Neuron (in vitro differentiated cells): ENCODE data around the gene FHL3.
"Not testable (repeated sequence)": the region's sequence is repeated elsewhere in the genome, so short reads cannot be mapped to it uniquely, and the experiment has no call there.

Experiments used
- H2AFZ ChIP-seq: one replicate; pipeline ENCODE4 v1.6.1; 2013; ENCODE audit warnings: low read depth, mild to moderate bottlenecking, inconsistent platforms, low read length, moderate library complexity
- H3K27me3 ChIP-seq: one replicate; pipeline ENCODE4 v1.6.1; 2013; ENCODE audit warnings: low read length; ENCODE audit not compliant: insufficient read depth
- H3K36me3 ChIP-seq: one replicate; pipeline ENCODE4 v1.6.1; 2013; ENCODE audit warnings: low read length; ENCODE audit not compliant: insufficient read depth
- H3K4me1 ChIP-seq: one replicate; pipeline ENCODE4 v1.6.1; 2013; ENCODE audit warnings: low read length; ENCODE audit not compliant: insufficient read depth
- H3K4me3 ChIP-seq: 2 replicates; pipeline ENCODE4 v1.5.1; 2013; ENCODE audit warnings: mild to moderate bottlenecking, low read length, moderate library complexity
- H3K9me3 ChIP-seq: one replicate; pipeline ENCODE4 v1.6.1; 2013; ENCODE audit warnings: low read length

FHL3 gene

GRCh38 chr1:37999430-38000232 lies 5.7 kb downstream of the FHL3 start:
- Histone ChIP-seq H3K4me3 (no peak overlapping the region), H2AFZ (no peak overlapping the region), H3K36me3 (no peaks in the 10 kb centered on the region), H3K4me1 (peaks cover 30% of the 10 kb centered on the region), H3K27me3 (no peaks in the 10 kb centered on the region), H3K9me3 (no peaks in the 10 kb centered on the region)

GRCh38 chr1:37998913-37999429 lies 6.3 kb downstream of the FHL3 start:
- Histone ChIP-seq H3K4me3 (no peak overlapping the region), H3K27me3 (no peaks in the 10 kb centered on the region), H3K36me3 (no peaks in the 10 kb centered on the region), H2AFZ (no peak overlapping the region), H3K9me3 (no peaks in the 10 kb centered on the region), H3K4me1 (peaks cover 24% of the 10 kb centered on the region)

GRCh38 chr1:37998089-37998808 lies 7.1 kb downstream of the FHL3 start:
- Histone ChIP-seq H3K4me1 (peaks cover 22% of the 10 kb centered on the region), H3K36me3 (no peaks in the 10 kb centered on the region), H3K4me3 (no peak overlapping the region), H3K27me3 (no peaks in the 10 kb centered on the region), H2AFZ (no peak overlapping the region), H3K9me3 (no peaks in the 10 kb centered on the region)

GRCh38 chr1:37997256-37998088 lies 7.8 kb downstream of the FHL3 start:
- H3K9me3 ChIP-seq, result no peaks in the 10 kb centered on the region
- H3K27me3 ChIP-seq, result no peaks in the 10 kb centered on the region
- H3K4me3 ChIP-seq, result no peak overlapping the region
- no peak overlapping the region for H2AFZ ChIP-seq
- peaks cover 22% of the 10 kb centered on the region for H3K4me1 ChIP-seq
- no peaks in the 10 kb centered on the region for H3K36me3 ChIP-seq

GRCh38 chr1:37995751-37996345 lies 9.5 kb downstream of the FHL3 start:
- Histone ChIP-seq H3K9me3 (no peaks in the 10 kb centered on the region), H3K36me3 (no peaks in the 10 kb centered on the region), H3K27me3 (no peaks in the 10 kb centered on the region), H2AFZ (no peak overlapping the region), H3K4me3 (no peak overlapping the region), H3K4me1 (peaks cover 18% of the 10 kb centered on the region)

GRCh38 chr1:37994886-37995566 lies 10.3 kb downstream of the FHL3 start:
- no peaks in the 10 kb centered on the region for H3K27me3 ChIP-seq
- H3K36me3 ChIP-seq, result no peaks in the 10 kb centered on the region

GRCh38 chr1:37989361-37989930 lies 15.9 kb downstream of the FHL3 start:
- Histone ChIP-seq H3K36me3 (peaks cover 29% of the 10 kb centered on the region), H3K4me1 (peaks cover 10% of the 10 kb centered on the region), H3K9me3 (no peaks in the 10 kb centered on the region), H3K27me3 (no peaks in the 10 kb centered on the region), H3K4me3 (peak overlapping the region; percentile 88), H2AFZ (peak overlapping the region; percentile 8)

More at GRCh38 chr1:37994886-37995566, 10.3 kb downstream of the FHL3 start:
- peaks cover 14% of the 10 kb centered on the region for H3K4me1 ChIP-seq
- no peaks in the 10 kb centered on the region for H3K9me3 ChIP-seq
- H3K4me3 ChIP-seq, result no peak overlapping the region
- no peak overlapping the region for H2AFZ ChIP-seq

GRCh38 chr1:37987679-37988078 lies 17.6 kb downstream of the FHL3 start:
- Histone ChIP-seq H3K36me3 (peaks cover 42% of the 10 kb centered on the region), H3K4me3 (no peak overlapping the region), H3K27me3 (no peaks in the 10 kb centered on the region), H2AFZ (no peak overlapping the region), H3K4me1 (peaks cover 10% of the 10 kb centered on the region), H3K9me3 (no peaks in the 10 kb centered on the region)

- Histone ChIP-seq H2AFZ (no peak overlapping the region), H3K4me3 (no peak overlapping the region), H3K4me1 (peaks cover 4% of the 10 kb centered on the region), H3K36me3 (peaks cover 81% of the 10 kb centered on the region), H3K27me3 (no peaks in the 10 kb centered on the region), H3K9me3 (no peaks in the 10 kb centered on the region)
Measured at GRCh38 chr1:37983546-37983945, 21.8 kb downstream of the FHL3 start.

GRCh38 chr1:37978541-37978940 lies 26.8 kb downstream of the FHL3 start:
- no peak overlapping the region for H2AFZ ChIP-seq
- no peak overlapping the region for H3K4me3 ChIP-seq
- H3K4me1 ChIP-seq, result no peaks in the 10 kb centered on the region
- no peaks in the 10 kb centered on the region for H3K9me3 ChIP-seq
- H3K27me3 ChIP-seq, result no peaks in the 10 kb centered on the region
- peaks cover 83% of the 10 kb centered on the region for H3K36me3 ChIP-seq

GRCh38 chr1:37975083-37975482 lies 30.2 kb downstream of the FHL3 start:
- H3K4me3 ChIP-seq, H3K27me3 ChIP-seq, H3K9me3 ChIP-seq, H3K4me1 ChIP-seq, H2AFZ ChIP-seq: not testable (repeated sequence)
- H3K36me3 ChIP-seq, result peaks cover 55% of the 10 kb centered on the region

GRCh38 chr1:37974567-37974966 lies 30.7 kb downstream of the FHL3 start:
- no peak overlapping the region for H3K4me3 ChIP-seq
- H3K27me3 ChIP-seq, result no peaks in the 10 kb centered on the region
- no peak overlapping the region for H2AFZ ChIP-seq
- H3K9me3 ChIP-seq, result no peaks in the 10 kb centered on the region
- peaks cover 56% of the 10 kb centered on the region for H3K36me3 ChIP-seq
- no peaks in the 10 kb centered on the region for H3K4me1 ChIP-seq
